ENCODE data around the gene ZFAND3.

GRCh38 chr6:38194282-38194572, 374.7 kb downstream of the ZFAND3 start:
- TF ChIP-seq POLR2A (IDR thresholded peaks at IDR 0.05): no peak
- TF ChIP-seq CTCF (IDR thresholded peaks at IDR 0.05): no peak
- no peak for TF ChIP-seq POLR2AphosphoS5 (IDR thresholded peaks at IDR 0.05)
- no peak for TF ChIP-seq EP300 (IDR thresholded peaks at IDR 0.05)

Data from stomach (tissue), 4 donors.